NCI-H345 treated with DMSO at 0.1 percent for 48 hours (cell line): ENCODE measurements around the gene DZIP1.

ENCODE experiments used
- DNase-seq: peaks from one replicate; lab custom pipeline; 2025; ENCODE audit not compliant: unreplicated experiment; lab: John Stamatoyannopoulos, UW

Gene DZIP1

DNA sequence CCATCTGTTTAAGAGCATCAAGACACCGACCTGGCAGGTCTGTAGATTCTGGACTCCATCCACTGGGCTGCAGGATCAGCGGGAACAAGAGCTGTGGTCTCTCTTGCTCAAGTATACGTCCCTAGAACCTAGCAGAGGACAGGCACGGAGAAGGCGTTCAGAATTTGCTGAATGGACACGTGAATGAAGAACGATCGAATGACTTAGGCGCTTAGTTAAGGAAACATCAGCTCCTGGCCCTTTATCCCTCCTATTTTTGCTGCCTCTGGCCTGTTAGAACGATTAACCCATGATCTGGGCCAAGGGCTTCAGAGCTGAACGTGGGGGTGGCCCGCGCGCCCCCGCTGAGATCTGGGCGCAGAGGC lies 953 bp downstream of the DZIP1 start:
- no peak for DNase-seq

DNA sequence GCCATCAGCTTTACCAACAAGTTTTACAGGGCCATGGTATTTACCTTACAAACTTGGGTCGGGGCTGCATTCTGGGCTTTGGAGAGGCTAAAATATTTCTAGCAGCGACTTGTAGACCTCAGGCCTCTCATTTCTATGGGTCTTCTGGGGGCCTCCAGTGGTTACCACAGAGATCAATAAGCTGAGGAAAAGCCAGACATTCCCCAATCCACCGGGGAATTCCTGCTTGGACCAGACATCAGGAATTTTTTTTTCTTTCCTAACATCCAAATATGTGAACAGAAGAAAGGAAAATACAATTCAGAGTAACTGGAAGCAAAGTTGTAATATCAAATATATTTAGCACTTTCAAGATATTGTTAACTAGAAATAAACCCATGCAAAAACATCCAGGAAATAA lies 1.5 kb downstream of the DZIP1 start:
- DNase-seq: no peak

DNA sequence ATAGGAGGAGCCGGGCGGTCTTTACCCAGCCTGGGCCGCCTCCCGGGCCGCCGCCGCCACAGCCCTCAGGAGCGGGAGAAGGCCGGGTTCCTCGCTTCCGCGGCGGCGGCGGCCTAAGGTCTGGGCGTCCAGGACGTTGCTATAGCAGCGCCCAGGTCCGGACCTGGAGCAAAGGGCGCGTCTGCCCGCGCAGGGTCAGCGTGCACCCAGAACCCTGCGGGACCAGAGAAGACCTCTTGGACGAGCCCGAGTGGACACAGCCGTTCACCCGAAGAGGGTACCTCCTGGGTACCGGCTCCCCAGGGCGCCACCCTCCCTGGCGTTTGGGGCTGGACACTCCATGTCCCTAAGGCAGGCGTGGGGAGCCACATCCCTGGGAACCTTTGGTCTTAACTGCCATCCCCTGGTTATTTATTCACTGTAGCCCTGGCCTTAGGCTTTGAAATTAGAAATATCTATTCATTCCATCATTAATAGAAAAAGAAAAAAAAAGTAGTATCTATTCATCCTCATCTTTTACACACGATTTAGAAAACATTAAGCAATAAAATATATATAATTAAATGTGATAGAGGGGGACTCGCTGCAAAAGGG lies 2.4 kb downstream of the DZIP1 start:
- DNase-seq: no peak

GRCh38 chr13:95641291-95642027 lies 3.0 kb downstream of the DZIP1 start:
- no peak for DNase-seq

- no peak for DNase-seq
Observed at GRCh38 chr13:95636853-95637252, 7.7 kb downstream of the DZIP1 start.

GRCh38 chr13:95630593-95630992 lies 13.9 kb downstream of the DZIP1 start:
- DNase-seq: no peak

GRCh38 chr13:95629071-95629470 lies 15.4 kb downstream of the DZIP1 start:
- DNase-seq: no peak

GRCh38 chr13:95628488-95628887 lies 16.0 kb downstream of the DZIP1 start:
- no peak for DNase-seq

DNA sequence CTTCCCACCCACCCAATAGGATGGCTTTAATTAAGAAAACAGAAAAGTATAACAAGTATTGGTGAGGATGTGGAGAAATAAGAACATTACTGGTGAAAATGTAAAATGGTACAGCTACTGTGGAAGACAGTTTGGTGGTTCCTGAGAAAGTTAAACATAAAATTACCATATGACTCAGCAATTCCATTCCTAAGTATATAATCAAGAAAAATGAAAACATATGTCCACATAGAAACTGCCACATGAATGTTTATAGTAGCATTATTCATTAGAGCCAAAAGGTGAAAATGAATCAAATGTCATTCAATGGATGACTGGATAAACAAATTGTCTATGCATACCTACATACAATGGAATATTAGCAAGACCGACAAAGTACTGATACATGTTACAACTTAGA lies 16.9 kb downstream of the DZIP1 start:
- no peak for DNase-seq

DNA sequence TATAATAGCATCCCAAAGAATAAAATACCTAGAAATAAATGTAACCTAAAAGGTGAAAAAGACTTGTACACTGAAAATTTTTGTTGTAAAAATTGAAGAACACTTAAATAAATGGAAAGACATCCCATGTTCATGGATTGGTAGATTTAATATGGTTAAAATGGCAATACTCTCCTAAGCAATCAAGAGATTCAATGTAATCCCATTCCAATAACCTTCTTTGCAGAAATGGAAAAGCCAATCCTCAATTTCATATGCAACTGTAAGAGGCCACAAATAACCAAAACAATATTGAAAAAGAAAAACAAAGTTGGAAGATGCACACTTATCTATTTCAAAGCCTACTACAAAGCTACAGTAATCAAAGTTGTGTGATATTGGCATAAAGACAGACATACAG lies 17.7 kb downstream of the DZIP1 start:
- DNase-seq: no peak

DNA sequence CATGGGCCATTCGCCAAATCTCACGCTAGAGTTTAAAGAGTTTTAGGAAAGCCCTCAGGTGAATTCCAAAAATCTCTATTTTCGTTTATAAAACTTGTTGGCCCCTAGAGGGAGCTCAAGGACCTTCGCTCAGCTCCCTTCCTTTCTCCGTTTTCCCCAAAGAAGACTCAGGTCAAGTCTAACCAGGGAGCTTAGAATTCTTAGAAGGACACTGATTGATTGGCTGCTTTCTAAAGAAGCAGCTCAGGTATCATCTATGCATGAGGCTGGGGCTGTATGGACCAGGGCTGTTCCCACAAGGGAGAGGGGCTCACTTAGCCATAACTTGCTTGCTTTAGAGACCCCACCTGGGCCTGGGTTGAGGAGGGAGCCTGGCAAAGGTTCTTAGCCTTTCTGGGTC lies 20.5 kb downstream of the DZIP1 start:
- no peak for DNase-seq

GRCh38 chr13:95623141-95623540 lies 21.4 kb downstream of the DZIP1 start:
- DNase-seq: no peak

GRCh38 chr13:95620825-95621498 lies 23.5 kb downstream of the DZIP1 start:
- DNase-seq: no peak

GRCh38 chr13:95620030-95620824 lies 24.3 kb downstream of the DZIP1 start:
- DNase-seq: no peak

GRCh38 chr13:95615539-95615938 lies 29.0 kb downstream of the DZIP1 start:
- DNase-seq: no peak

DNA sequence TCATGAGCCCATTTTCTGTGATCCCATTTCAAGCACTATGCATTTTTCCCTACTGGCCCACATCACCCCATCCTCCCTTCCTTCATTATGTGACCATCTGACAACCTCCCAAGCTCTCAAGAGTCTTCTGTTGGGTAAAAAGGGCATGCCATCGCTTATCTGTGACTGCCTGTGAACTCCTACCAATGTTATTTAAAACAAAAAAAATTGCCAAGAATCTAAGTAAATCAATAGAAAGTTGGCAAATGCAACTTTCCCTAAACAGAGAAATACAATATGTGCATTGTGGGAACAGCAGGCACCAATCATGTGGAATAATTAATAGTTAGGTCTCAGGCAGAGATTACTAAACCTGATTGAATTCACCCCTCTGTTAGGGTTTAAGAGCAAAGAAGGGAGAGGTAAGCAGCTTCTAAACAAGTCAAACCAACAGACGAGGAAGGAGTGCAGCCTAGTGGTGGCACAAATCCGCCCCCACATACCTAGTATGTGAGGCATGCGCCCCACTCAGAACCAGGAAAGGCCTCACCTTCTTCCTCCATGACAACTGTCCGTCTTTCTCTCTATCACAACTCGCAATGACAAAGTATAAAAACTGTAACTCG lies 29.8 kb downstream of the DZIP1 start:
- no peak for DNase-seq

GRCh38 chr13:95608640-95609323 lies 35.7 kb downstream of the DZIP1 start:
- DNase-seq: no peak

- DNase-seq: peak; percentile 15
Observed at GRCh38 chr13:95607366-95607765, 37.1 kb downstream of the DZIP1 start.

DNA sequence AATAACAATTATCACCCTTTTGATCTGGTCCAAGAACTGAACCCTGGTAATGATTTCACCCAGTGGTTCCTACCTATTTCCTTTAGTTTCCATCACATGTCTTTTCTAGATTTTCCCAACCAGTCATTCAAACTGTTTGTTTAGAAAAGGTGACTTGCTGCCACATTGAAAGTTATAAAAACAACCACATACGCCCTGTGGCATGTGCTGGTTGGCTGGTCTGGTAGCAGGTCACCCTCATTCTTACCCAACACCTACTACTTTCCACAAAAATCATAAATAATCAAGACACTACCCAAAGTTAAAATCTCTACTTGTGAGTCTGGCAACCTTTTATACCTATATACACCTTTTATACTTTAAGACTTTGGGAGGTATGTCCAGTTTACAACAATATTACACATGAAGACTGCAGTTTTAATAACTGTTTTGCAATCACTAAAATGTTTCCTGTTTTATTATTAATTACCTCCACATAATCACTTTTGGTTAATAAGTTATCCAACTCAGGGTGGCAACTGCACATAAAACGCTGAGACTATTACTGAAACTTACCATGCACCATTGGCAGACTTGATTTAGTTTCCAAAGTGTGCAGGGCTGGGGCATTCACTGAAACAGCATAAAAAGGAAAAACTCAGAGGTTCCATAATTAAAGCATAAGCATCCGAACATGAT lies 38.9 kb downstream of the DZIP1 start:
- no peak for DNase-seq

- DNase-seq: no peak
Observed at GRCh38 chr13:95604556-95604915, 40.0 kb downstream of the DZIP1 start.
